ENCODE data around the gene TTYH2. TPM values are rescaled to one million over a fixed set of nuclear protein-coding genes. Genes with fewer than 3 reads are reported as not detected.

TTYH2 gene
- total RNA-seq, 1 donor from 2014 or later, result 0.79 TPM

DNA sequence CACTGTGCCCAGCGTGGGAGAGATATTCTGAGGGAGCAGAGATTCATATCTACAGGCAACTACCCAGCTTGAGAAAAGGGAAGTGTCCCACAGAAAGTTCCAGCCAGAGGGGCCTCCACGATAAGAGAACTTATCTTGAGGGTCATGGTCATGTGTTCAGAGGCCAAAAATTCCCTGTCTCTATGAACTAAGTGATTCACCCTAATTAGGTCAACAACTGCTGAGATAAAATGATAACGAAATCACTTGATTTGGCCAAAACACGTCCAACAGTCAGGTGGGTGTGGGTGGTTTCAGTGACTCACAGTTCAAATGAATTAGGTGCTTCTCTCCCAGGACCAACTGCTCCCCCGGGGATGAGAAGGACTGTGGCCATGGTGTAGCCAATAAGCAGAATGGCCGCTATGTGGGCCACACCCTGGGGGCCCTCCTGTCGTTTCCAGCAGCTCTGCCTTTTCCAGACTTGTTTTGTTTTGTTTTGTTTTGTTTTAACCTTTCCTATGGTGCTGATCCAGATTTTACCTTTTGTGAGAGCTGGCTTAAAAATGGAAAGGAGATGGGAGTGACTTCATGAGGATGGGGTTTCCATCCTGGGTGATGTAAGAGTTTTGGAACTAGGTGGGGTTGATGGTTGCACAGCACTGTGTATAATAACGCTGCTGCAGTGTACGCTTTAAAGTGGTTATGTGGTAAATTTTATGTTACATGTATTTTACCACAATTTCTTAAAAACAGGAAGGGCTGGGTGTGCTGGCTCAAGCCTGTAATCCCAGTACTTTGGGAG lies 69.4 kb downstream of the TTYH2 start:
- DNase-seq (ENCODE audit: low read depth, low spot score), result no peak

DNA sequence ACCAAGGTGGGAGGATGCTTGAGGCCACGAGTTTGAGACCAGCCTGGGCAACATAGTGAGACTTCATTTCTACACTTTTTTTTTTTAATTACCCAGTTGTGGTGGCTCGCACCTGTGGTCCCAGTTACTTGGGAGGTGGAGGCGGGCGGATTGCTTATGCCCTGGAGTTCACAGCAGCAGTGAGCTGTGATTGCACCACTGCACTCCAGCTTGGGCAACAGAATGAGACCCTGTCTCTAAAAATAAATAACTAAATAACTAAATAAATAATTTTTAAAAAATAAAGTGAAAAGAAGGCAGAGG lies 70.0 kb downstream of the TTYH2 start:
- no peak for DNase-seq (ENCODE audit: low read depth, low spot score)

DNA sequence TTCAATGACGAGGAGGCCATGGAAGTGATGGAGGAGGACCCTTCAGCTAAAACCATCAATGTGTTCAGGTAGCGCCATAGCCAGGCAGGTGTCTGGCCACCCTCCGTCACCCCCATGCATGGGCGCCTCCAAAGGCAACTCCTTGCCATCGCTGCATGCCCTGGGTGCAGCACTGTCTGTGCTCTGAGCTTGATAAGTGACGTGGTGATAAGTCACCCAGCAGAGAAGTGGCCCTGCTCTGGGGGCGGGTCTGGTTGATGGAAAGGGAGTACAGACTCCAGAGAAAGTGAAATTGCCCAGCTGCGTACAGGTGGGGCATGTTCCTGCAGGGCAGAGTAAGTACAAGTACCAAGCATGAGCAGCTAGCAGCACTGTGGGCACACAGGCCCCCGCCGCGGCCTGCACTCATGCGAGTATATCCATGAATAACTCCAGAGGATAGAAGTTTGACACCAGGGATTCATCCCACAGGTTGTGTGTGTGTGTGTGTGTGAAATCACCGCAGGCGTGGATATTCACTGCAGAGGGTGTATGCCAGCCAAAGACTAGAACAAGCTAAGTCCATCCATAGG lies 73.7 kb downstream of the TTYH2 start:
- no peak for DNase-seq (ENCODE audit: low read depth, low spot score)

DNA sequence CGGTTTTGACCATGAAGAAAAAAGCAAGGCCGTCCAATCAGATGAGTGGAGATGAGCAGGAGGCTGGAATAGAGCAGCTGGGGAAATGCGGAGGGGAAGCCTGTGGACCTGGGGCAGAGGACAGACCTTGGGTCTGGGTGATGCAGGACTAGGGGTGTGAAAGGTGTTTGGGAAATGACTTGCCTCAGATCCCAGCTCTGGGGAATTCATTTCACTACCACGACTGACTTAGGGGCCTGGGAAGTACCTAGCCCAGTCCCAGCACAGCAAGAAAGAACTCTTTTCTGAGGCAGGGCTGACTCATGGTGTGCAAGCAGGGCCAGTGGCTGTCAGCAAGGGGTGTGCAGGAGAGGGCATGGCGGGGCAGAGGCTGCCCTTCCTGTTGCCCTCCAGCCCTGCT lies 75.4 kb downstream of the TTYH2 start:
- DNase-seq (ENCODE audit: low read depth, low spot score), result no peak

DNA sequence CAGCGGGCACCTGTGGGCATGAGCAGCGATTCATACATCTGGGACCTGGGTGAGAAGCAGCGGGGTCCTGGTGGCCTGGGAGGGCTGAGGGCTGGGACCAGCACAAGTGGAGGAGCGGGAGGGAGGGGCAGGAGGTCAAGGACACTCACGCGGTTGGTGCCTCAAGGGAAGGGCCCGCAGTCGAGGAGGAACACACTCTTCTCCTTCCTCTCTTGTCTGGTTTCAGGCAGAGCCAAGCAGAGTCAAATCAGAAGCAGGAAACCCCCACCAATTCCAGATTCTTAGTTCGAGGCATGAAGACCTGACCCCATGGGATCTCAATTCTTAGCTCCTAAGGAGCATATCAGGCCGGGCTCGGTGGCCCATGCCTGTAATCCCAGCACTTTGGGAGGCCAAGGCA lies 76.3 kb downstream of the TTYH2 start:
- DNase-seq (ENCODE audit: low read depth, low spot score), result no peak

DNA sequence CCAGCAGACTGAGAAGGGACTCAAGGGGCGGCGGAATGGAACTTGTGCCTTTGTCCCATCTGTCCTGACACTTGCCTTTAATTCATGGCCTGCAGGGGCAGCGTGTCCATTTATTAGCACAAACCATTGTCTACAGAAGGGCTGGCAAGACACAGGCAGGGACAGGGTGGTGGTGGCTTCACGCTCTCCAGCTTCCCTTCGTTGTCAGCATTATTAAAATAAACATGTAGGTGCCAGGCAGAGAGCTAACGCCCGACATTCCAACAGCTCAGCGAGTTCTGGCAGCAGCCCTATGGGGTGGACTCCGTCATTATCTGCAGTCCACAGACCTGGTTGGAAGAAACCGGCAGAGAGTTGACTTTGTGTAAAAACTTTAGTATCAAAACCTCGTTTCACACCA lies 77.0 kb downstream of the TTYH2 start:
- no peak for DNase-seq (ENCODE audit: low read depth, low spot score)

DNA sequence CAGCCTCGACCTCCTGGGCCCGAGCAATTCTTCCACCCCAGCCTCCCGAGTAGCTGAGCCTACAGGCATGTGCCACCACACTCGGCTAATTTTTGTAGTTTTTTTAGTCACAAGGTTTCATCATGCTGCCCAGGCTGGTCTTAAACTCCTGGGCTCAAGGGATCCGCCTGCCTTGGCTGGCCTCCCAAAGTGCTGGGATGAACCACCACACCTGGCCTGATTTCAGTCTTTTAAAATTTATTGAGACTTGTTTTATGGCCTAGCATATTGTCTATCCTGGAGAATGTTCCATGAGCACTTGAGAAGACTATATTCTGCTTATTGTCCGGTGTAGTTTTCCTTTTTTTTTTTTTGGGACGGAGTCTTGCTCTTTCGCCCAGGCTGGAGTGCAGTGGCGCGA lies 79.1 kb downstream of the TTYH2 start:
- no peak for DNase-seq (ENCODE audit: low read depth, low spot score)

DNA sequence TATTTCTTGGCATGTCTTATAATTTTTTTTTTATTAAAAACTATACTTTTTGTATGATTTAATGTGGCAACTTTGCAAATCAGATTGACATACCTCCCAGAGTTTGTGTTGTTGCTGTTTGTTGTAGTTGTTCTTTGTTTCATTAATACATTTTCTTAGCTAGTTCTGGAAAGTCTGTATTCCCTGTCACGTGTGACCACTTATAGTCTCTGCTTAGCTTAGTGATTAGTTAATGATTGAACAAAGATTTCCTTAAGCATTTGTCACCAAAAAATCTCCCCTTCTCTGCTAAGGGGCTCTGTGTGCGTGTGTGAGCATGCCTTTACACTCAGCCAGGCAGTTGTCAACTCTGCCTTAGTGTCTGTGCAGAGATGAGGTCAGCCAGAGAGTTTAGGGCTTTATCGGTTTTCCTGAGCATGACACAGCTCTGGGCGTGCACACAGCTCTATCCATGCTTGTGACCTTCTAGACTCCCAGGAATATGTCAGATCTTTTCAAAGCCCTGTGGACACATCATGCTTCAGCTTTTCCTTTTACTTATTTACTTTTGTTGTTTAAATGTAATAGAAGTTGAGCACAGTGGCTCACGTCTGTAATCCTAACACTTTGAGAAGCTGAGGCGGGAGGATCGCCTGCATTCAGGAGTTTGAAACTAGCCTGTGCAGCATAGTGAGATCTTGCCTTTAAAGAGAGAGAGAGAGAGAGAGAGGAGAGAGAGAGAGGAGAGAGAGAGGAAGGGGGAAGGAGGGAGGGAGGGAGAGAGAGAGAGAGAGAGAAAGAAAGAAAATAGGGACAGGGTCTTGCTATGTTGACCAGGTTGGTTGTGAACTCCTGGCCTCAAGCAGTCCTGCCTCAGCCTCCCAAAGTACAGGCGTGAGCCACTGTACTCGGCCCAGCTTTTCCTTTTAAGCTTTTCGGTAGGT lies 82.5 kb downstream of the TTYH2 start:
- DNase-seq (ENCODE audit: low read depth, low spot score), result no peak

DNA sequence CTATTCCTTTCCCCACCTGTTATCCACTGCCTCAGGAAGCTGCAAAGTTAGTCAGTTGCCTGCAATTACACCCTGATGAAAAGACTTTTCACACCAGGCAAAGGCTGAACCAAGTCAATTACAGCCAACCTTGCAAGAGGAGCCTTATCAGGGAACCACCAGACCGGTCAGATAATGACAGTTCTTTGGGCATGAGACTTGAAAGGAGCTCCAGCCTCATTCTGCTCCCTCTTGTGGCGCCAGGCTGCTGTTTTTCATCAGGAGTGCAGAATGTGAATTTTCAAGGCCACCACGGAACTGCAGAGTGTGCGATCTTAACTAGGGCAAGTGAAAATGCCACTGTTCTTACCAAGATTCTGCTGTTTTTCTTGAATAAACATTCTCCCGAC lies 83.2 kb downstream of the TTYH2 start:
- no peak for DNase-seq (ENCODE audit: low read depth, low spot score)

DNA sequence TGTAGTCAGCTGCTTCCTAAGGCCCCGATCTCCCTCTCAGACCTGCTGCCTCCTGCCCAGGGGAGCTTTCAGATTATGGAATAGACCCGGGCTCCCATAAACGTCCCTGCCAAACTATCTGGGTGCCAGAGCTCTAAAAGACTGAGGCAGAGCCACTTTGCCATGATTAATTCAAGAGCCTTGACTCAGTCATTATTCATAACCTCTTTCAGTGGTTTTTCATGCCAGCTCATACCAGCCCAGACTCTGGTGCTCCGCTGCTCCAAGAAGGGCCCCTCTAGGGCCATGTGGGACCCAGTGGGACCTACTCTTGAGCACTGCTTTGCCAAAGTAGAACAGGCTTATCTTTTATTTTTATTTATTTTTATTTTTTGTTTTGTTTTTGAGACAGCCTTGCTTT lies 84.6 kb downstream of the TTYH2 start:
- DNase-seq (ENCODE audit: low read depth, low spot score), result no peak

DNA sequence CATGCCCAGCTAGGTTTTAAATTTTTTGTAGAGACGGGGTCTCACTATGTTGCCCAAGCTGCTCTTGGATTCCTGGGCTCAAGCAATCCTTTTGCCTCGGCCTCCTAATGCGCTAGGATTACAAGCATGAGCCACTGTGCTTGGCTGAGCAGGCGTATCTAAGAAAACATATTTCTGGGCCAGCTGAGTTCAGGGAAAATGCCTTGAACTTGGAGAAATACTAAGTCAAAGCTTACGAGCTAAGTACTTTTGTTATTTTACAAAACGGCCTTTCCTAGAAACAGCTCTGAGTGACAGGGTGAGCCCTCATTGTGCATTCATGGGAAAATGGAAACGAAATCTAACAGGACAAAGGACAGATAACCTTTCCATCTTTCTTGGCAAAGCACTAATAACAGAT lies 85.4 kb downstream of the TTYH2 start:
- no peak for DNase-seq (ENCODE audit: low read depth, low spot score)

DNA sequence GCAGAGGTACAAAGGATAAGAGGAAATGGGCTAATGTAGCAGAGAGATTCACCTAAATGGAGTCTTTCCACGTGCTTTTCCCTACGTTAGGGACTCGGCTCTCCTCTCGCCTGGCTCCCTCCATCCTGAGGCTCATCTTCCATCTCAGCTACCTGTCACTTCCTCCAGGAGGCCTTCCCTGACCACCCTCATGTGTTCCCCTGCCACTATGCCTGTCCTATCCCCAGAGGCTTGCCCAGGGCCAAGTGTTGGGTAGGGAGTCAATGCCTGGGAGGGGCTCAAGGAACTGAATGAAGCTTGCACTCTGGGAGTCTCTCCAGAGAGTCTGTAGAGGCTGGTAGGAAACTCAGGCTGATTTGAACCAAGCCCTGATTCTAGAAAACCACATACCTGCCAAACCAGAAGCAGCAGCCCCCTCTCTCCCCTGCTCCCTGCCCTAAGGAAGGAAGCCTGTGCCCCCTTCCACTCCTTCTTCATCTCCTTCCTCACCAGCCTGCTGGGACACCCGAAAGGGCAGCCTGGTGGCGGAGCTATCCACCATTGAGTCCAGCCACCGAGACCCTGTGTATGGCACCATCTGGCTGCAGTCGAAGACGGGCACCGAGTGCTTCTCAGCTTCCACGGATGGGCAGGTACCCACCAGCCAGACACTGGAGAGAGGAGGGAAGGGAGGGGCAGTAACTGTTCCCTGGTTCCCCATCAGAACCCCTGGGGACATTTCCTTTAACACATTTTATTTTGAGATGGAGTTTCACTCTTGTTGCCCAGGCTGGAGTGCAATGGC lies 86.0 kb downstream of the TTYH2 start:
- no peak for DNase-seq (ENCODE audit: low read depth, low spot score)

DNA sequence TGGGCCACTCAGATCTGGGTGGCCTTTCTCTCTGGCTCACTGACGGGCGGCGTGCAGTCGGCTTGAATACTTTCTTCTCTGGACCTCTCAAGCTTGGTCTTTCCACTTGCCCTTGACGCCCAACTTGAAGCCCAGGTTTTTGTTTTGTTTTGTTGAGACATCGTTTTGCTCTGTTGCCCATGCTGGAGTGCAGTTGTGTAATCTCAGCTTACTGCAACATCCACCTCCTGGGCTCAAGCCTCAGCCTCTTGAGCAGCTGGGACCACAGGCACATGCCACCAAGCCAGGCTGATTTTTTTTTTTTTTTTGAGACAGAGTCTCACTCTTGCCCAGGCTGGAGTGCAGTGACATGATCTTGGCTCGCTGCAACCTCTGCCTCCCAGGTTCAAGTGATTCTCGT lies 89.9 kb downstream of the TTYH2 start:
- no peak for DNase-seq (ENCODE audit: low read depth, low spot score)

DNA sequence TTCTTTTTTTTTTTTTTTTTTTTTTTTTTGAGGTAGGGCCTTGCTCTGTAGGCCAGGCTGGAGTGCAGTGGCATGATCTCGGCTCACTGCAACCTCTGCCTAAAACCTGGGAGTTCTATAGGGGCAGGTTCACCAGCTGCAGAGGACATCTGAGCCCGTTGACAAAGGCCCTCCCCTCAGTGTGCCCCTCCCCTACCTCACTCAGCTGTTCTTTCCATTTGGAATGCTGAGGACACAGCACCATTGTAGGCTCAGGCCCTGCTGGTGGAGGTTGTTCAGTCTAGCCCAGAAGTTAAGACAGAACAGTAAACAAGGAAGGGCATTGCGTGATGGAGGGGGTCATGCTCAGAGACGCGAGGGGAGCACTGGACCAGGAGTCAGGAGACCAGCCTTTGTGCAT lies 90.8 kb downstream of the TTYH2 start:
- no peak for DNase-seq (ENCODE audit: low read depth, low spot score)

DNA sequence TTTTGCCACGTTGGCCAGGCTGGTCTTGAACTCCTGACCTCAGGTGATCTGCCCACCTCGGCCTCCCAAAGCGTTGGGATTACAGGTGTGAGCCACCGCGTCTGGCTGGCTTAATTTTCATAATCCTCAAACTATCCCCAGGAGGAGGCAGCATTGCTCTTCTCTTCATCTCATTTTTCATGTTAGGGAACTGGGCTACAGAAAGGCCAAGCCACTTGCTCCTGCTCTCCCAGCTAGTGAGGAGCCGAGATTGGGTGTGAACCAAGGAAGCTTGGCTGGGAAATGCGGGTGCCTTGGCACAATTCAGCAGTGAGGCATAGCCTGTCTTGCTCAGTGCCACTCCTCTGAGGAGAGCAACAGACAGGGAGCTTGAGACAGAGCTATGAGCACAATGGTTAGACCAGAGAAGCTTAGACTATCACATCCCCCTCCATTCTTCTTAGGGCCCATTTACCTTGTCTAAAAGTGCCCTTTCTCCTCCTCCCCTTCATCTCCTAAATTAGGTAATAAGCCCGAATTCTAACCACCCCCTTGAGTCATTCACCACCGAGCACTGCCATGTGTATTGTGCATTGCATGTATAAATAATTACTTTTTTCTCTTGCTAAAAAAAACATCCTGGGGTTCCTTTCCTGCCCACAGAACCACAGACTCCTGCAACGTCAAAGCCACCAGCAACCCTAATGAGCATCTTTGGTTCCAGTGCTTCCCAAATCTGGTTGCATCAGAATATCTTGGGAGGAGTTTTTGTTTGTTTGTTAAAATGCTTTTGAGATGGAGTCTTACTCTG lies 92.7 kb downstream of the TTYH2 start:
- no peak for DNase-seq (ENCODE audit: low read depth, low spot score)

DNA sequence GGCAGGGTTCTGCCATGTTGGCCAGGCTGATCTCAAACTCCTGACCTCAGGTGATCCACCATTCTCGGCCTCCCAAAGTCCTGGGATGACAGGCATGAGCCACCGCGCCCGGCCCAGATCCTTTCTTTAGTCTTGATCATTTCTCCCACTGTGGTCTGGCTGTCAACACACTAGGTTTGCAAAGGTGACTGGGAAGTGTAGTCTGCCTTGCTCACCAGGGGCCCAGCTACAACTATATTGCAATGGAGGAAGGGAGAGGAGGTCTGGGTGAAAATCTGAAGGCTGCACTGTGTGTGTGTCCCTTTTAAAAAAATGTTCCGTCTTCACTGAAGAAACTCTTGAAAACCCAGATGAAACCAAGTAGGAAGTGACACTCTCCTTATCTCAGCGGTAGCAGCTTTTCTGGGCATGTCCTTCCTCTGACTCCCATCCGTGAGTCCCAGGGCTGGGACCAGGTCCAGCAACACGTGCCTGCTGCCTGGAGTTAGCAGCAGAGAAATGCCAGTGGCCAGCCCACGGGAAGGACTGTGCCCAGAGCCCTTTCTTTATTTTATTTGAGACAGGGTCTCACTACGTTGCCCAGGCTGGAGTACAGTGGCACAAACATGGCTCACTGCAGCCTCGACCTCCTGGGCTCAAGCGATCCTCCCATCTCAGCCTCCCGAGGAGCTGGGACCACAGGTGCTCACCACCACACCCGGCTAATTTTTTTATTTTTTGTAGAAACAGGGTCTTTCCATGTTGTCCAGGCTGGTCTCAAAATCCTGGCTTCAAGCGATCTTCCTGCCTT lies 94.8 kb downstream of the TTYH2 start:
- DNase-seq (ENCODE audit: low read depth, low spot score), result peak; percentile 68

DNA sequence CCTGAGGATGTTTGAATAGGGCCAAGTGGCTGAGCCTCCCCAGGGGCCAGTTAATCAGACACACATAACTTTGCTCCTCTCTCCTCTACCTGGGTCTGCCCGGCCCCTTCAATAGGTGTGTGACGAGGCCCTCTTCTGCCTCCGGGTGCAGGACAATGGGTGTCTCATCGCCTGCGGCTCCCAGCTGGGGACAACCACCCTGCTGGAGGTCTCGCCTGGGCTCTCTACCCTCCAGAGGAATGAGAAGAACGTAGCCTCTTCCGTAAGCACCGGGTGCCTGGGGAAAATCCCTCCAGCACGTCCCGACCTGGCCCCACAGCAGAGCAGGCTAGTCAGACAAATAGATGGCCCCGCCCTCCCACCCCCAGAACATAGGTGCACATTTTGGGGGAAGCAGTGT lies 96.5 kb downstream of the TTYH2 start:
- no peak for DNase-seq (ENCODE audit: low read depth, low spot score)
